K562 (cell line): ENCODE measurements around the gene KAT2B. TPM values are rescaled to one million over a fixed set of nuclear protein-coding genes. Genes with fewer than 3 reads are reported as not detected.

Source experiments
- ATAC-seq: fragments of 200-7000 bp; cut with Tn5 transposase; 3 replicates; pipeline ENCODE4 v1.9.1; 2020; ENCODE audit warnings: moderate library complexity
- BruUV-seq: library from RNA; stranded (reverse); fragments of 400-500 nt; replicated peaks from 2 replicates; lab custom pipeline; 2021; lab: Mats Ljungman, UMichigan
- CTCF ChIA-PET: fragments of 300-600 bp; formaldehyde crosslinking; extraction: SDS; loops from one replicate; lab custom pipeline; 2021; ENCODE audit warnings: low intra/inter-chr PET ratio; lab: Yijun Ruan, JAX
- POLR2A ChIA-PET: fragments of 300-600, 350-650 bp; sonication (Branson Sonifier 250); formaldehyde crosslinking; extraction: SDS; loops from one replicate; lab custom pipeline; 2021; ENCODE audit warnings: antibody characterized with exemption, inconsistent platforms; lab: Yijun Ruan, JAX
- DNase-seq, 4 experiments: peaks; one replicate each; pipeline versions ENCODE4 v3.0.0 to v3.0.0-alpha.2; 2011 to 2018; ENCODE audit warnings: low spot score in 3 of 4, mixed read lengths in 3 of 4; ENCODE audit errors: extremely low read depth in 1 of 4
- FAIRE-seq: peaks from 2 replicates; lab custom pipeline; 2011; peaks lifted over from hg19 to GRCh38; lab: Jason Lieb, UNC
- H2AFZ ChIP-seq: 2 replicates; pipeline ENCODE4 v1.6.0; 2011; ENCODE audit warnings: low read depth, low read length, control low read depth, inconsistent platforms
- H3K27ac ChIP-seq: fragments of 200-600 bp; 3 replicates; pipeline ENCODE4 v1.8.0; 2011; ENCODE audit warnings: low read depth, mild to moderate bottlenecking, control low read depth, inconsistent platforms, low read length, moderate library complexity, mixed read lengths; ENCODE audit errors: extremely low read depth
- H3K27me3 ChIP-seq, 2 experiments: fragments of 300-600 bp in 1 of 2; 2 replicates in 1 of 2; 3 replicates in 1 of 2; pipeline versions ENCODE4 v1.6.0 to v1.8.0; 2011; ENCODE audit warnings: inconsistent platforms in 2 of 2, low read length in 2 of 2, mild to moderate bottlenecking in 1 of 2, mixed read lengths in 1 of 2, moderate library complexity in 1 of 2; ENCODE audit not compliant: control insufficient read depth in 2 of 2, insufficient read depth in 2 of 2
- H3K36me3 ChIP-seq: fragments of 300-600 bp; 3 replicates; pipeline ENCODE4 v1.8.0; 2011; ENCODE audit warnings: mild to moderate bottlenecking, low read length, inconsistent platforms; ENCODE audit not compliant: control insufficient read depth, insufficient read depth
- H3K4me1 ChIP-seq, 2 experiments: fragments of 200-600 bp in 1 of 2; replicated peaks in 1 of 2; 2 replicates in 1 of 2; 3 replicates in 1 of 2; pipeline versions ENCODE4 v1.5.1 to v1.8.0; 2011; ENCODE audit warnings: inconsistent platforms in 2 of 2, low read length in 2 of 2, mild to moderate bottlenecking in 1 of 2, mixed read lengths in 1 of 2, moderate library complexity in 1 of 2; ENCODE audit not compliant: control insufficient read depth in 2 of 2, insufficient read depth in 2 of 2
- H3K4me2 ChIP-seq: 2 replicates; pipeline ENCODE4 v1.6.1; 2011; ENCODE audit warnings: low read length, control low read depth, inconsistent platforms, mixed read lengths; ENCODE audit not compliant: insufficient read depth
- H3K4me3 ChIP-seq: fragments of 200-600 bp; sonication (generic), shearing (Covaris generic); 2 replicates; pipeline ENCODE4 v1.5.1; 2016; ENCODE audit warnings: control low read depth, inconsistent platforms
- H3K79me2 ChIP-seq: fragments of 200-600 bp; 3 replicates; pipeline ENCODE4 v1.8.0; 2011; ENCODE audit warnings: low read length, inconsistent platforms; ENCODE audit not compliant: control insufficient read depth, insufficient read depth
- H3K9ac ChIP-seq, 2 experiments: 2 replicates each; pipeline versions ENCODE4 v1.6.0 to v1.6.1; 2011; ENCODE audit warnings: low read depth in 2 of 2, low read length in 2 of 2, control low read depth in 1 of 2, inconsistent platforms in 1 of 2, mild to moderate bottlenecking in 1 of 2, mixed read lengths in 1 of 2; ENCODE audit not compliant: insufficient read depth in 1 of 2
- H3K9me1 ChIP-seq: one replicate; pipeline ENCODE4 v1.6.0; 2011; ENCODE audit warnings: inconsistent platforms, mild to moderate bottlenecking, low read length, moderate library complexity; ENCODE audit not compliant: control insufficient read depth, insufficient read depth
- H3K9me3 ChIP-seq: replicated peaks from 2 replicates; pipeline ENCODE4 v1.5.1; 2011; ENCODE audit warnings: low read depth, low read length, inconsistent platforms; ENCODE audit not compliant: control insufficient read depth, insufficient read depth
- H4K20me1 ChIP-seq: replicated peaks from 2 replicates; pipeline ENCODE4 v1.6.1; 2011; ENCODE audit warnings: low read length, inconsistent platforms, mixed read lengths; ENCODE audit not compliant: control insufficient read depth, insufficient read depth
- CEBPB ChIP-seq: fragments of 450-650 bp; IDR thresholded peaks from 2 replicates; pipeline ENCODE4 v1.6.1; 2016; ENCODE audit warnings: missing genetic modification characterization, missing compliant biosample characterization
- CEBPG ChIP-seq, 3 experiments: fragments of 200-800 bp in 1 of 3; sonication (Bioruptor generic) in 1 of 3; sonication (generic) in 1 of 3; formaldehyde crosslinking in 1 of 3; IDR thresholded peaks in 2 of 3; conservative IDR thresholded peaks in 1 of 3; 2 replicates each; pipeline versions ENCODE4 v1.6.1 to v1.8.0; 2016 to 2022; ENCODE audit warnings: missing compliant biosample characterization in 2 of 3, missing genetic modification characterization in 2 of 3, mild to moderate bottlenecking in 1 of 3, missing genetic modification reagents in 1 of 3
- HMGN3 ChIP-seq: IDR thresholded peaks from 2 replicates; pipeline ENCODE4 v1.6.1; 2011; ENCODE audit warnings: borderline replicate concordance, low read depth, mild to moderate bottlenecking, mixed read lengths, low read length; ENCODE audit not compliant: insufficient read length; ENCODE audit errors: extremely low read depth
- KAT2B ChIP-seq: IDR thresholded peaks from one replicate; pipeline ENCODE4 v1.6.1; 2012; ENCODE audit warnings: low read depth, mild to moderate bottlenecking, control low read depth, inconsistent platforms, low read length, moderate library complexity
- SPI1 ChIP-seq: IDR thresholded peaks from 2 replicates; pipeline ENCODE4 v1.6.1; 2011; ENCODE audit warnings: low read depth, low read length, control low read depth, borderline replicate concordance
- SRSF3 ChIP-seq: fragments of 200-400 bp; formaldehyde crosslinking; IDR thresholded peaks from 2 replicates; pipeline ENCODE4 v1.6.1; 2016; ENCODE audit warnings: mild to moderate bottlenecking, low read length, moderate library complexity; ENCODE audit not compliant: insufficient read depth
- YBX1 ChIP-seq: fragments of 450-650 bp; IDR thresholded peaks from 2 replicates; pipeline ENCODE4 v1.7.1; 2016; ENCODE audit warnings: mild to moderate bottlenecking
- ZNF121 ChIP-seq: sonication (generic); formaldehyde crosslinking; conservative IDR thresholded peaks from 2 replicates; pipeline ENCODE4 v1.8.0; 2022; ENCODE audit warnings: missing genetic modification reagents
- WGBS: fragments of 100-300 bp; shearing (Covaris generic); methylation state at CpG from one replicate; pipeline ENCODE4 v1.1.6; 2016; ENCODE audit warnings: low coverage, mixed read lengths; ENCODE audit not compliant: insufficient coverage; ENCODE audit errors: missing lambda C conversion rate; 5-methylcytosine and 5-hydroxymethylcytosine counted together
- in situ Hi-C: fragments of 300-500 bp; cut with MboI; formaldehyde crosslinking; loops from 4 replicates; pipeline ENCODE4 v1.15.0; 2018; ENCODE audit warnings: inconsistent platforms, mixed read lengths
- intact Hi-C: fragments of 100-400 bp; cut with micrococcal nuclease; formaldehyde crosslinking; loops from 2 replicates; pipeline ENCODE4 v1.14.2; 2022
- polyA plus RNA-seq, 8 experiments: library from polyadenylated mRNA; depleted of rRNA in 4 of 8; stranded (reverse) in 5 of 8; unstranded in 3 of 8; fragments of >200 nt; fragmentation: Nextera tagmentation in 2 of 8; fragmentation: Illumina TruSeq in 1 of 8; extraction: Ambion mirVana in 2 of 8; extraction: Trizol in 1 of 8; gene quantifications; 2 replicates each; pipeline versions ENCODE4 v1.2.1 to v1.2.3, GENCODE V29; 2011 to 2014; ENCODE audit warnings: inconsistent platforms in 1 of 8, missing spikeins in 1 of 8
- total RNA-seq, 7 experiments: library from RNA; depleted of rRNA in 6 of 7; stranded (reverse); fragments of >200 nt in 6 of 7; fragmentation: Illumina TruSeq in 2 of 7; extraction: Trizol in 2 of 7; gene quantifications; 2 replicates each; pipeline versions ENCODE4 v1.2.1 to v1.2.3, GENCODE V29; 2011 to 2021; ENCODE audit warnings: low replicate concordance in 1 of 7
- TF ChIP-seq, protein P1 (sequence below): fragments of 450-650 bp; IDR thresholded peaks from 2 replicates; pipeline ENCODE4 v1.7.0; 2016; ENCODE audit warnings: borderline replicate concordance
- TF ChIP-seq, protein P2 (sequence below): fragments of 250-450 bp; sonication (Bioruptor Pico); IDR thresholded peaks from 2 replicates; pipeline ENCODE4 v1.9.0; 2021; ENCODE audit warnings: mild to moderate bottlenecking
- TF ChIP-seq, protein P3 (sequence below): IDR thresholded peaks from 3 replicates; pipeline ENCODE4 v1.6.1; 2011; ENCODE audit warnings: borderline replicate concordance, mild to moderate bottlenecking; ENCODE audit not compliant: insufficient read length, insufficient read depth

KAT2B gene
- total and polyA plus RNA-seq, 9 of the 15 experiments (the other 6 are each of a cell fraction or from before 2014, with no cell fraction given) = 3.3 to 14.9 (median 12.2) TPM

DNA sequence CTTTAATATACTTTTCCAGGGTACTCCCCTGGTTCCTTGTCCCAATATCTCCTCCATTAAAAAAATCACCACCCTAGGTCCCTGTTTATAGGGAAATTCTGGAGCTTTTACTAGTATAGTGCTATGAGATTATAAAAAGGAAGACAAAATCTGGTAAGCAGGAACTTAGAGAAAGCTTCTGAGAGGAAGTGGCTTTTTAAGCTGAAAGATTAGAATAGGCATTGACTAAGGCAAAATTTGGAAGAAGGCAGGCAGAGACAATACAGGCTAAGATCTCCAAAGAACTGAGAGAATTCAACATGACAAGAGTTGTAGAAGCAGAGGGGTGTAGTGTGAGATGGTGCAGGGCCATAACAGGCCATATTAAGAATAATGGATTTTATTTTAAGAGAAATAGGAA lies 120.0 kb downstream of the KAT2B start:
- ChIA-PET POLR2A (interaction anchor here (1.0 to 2.1 kb wide), 4 partner anchors 8 to 117 kb away, joined by 3 to 5 read pairs (median 4); no protein-coding TSS in a partner anchor), CTCF (no interaction called here)
- Histone ChIP-seq H3K4me1 (no peaks in the 10 kb centered on the region), H3K9me1 (no peaks in the 10 kb centered on the region), H3K27me3 (no peaks in the 10 kb centered on the region), H3K27ac (no peak overlapping the region), H4K20me1 (no peaks in the 10 kb centered on the region), H3K9me3 (no peaks in the 10 kb centered on the region), H2AFZ (no peak overlapping the region), H3K36me3 (peaks cover 75% of the 10 kb centered on the region), H3K4me3 (no peak overlapping the region), H3K9ac (no peak overlapping the region), H3K4me2 (no peak overlapping the region), H3K79me2 (no peaks in the 10 kb centered on the region)
- in situ Hi-C loops (no loop called here), intact Hi-C loops (no loop called here)
- no peak for TF ChIP-seq SRSF3
- 0 out of 2 replicates have a peak, but pooled peaks have one; percentile 7 for TF ChIP-seq SPI1
- no peak for TF ChIP-seq HMGN3
- FAIRE-seq (no peak), DNase-seq (no peak), ATAC-seq (no peak)
- no TSS peak for BruUV-seq

DNA sequence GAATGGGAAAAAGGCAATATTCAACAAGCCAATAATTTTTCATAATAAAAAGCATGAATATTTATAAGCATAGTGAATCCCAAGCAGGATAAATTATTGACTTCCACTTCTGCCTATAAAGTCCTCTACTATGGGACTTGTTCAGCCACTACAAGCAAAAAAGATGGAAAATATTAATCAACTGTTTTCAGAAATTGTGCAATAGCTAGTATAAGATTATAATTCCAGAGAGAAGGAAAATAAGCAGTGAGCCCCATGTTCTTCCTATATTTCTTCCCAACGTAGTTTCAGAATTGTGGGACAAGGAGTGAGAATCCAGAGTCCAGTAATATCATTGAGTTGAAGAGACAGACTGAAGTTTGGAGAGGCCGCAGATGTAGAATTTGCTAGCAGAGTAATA lies 121.5 kb downstream of the KAT2B start:
- Histone ChIP-seq H2AFZ (no peak overlapping the region), H3K9ac (no peak overlapping the region), H3K4me1 (no peaks in the 10 kb centered on the region), H3K4me2 (no peak overlapping the region), H3K4me3 (no peak overlapping the region), H3K9me3 (no peaks in the 10 kb centered on the region), H3K27me3 (no peaks in the 10 kb centered on the region), H3K27ac (no peak overlapping the region), H3K9me1 (no peaks in the 10 kb centered on the region), H3K36me3 (peaks cover 71% of the 10 kb centered on the region), H3K79me2 (no peaks in the 10 kb centered on the region)
- FAIRE-seq (no peak), ATAC-seq (no peak), DNase-seq (no peak)
- intact Hi-C loops = no loop called here
- 91% methylated on average over 2 of the region's 2 CpGs for WGBS
- BruUV-seq = no TSS peak
- in situ Hi-C loops = no loop called here
- ChIA-PET POLR2A (interaction anchor here (0.6 to 2.1 kb wide), 2 partner anchors 9 to 96 kb away, joined by 3 to 5 read pairs; no protein-coding TSS in a partner anchor), CTCF (no interaction called here)
- TF ChIP-seq, protein P1, sequence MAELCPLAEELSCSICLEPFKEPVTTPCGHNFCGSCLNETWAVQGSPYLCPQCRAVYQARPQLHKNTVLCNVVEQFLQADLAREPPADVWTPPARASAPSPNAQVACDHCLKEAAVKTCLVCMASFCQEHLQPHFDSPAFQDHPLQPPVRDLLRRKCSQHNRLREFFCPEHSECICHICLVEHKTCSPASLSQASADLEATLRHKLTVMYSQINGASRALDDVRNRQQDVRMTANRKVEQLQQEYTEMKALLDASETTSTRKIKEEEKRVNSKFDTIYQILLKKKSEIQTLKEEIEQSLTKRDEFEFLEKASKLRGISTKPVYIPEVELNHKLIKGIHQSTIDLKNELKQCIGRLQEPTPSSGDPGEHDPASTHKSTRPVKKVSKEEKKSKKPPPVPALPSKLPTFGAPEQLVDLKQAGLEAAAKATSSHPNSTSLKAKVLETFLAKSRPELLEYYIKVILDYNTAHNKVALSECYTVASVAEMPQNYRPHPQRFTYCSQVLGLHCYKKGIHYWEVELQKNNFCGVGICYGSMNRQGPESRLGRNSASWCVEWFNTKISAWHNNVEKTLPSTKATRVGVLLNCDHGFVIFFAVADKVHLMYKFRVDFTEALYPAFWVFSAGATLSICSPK = no peak
- TF ChIP-seq, protein P2, sequence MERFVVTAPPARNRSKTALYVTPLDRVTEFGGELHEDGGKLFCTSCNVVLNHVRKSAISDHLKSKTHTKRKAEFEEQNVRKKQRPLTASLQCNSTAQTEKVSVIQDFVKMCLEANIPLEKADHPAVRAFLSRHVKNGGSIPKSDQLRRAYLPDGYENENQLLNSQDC (CRISPR knock-in tag) = no peak
- TF ChIP-seq, protein P3, sequence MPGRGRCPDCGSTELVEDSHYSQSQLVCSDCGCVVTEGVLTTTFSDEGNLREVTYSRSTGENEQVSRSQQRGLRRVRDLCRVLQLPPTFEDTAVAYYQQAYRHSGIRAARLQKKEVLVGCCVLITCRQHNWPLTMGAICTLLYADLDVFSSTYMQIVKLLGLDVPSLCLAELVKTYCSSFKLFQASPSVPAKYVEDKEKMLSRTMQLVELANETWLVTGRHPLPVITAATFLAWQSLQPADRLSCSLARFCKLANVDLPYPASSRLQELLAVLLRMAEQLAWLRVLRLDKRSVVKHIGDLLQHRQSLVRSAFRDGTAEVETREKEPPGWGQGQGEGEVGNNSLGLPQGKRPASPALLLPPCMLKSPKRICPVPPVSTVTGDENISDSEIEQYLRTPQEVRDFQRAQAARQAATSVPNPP = no peak
- TF ChIP-seq CEBPG (CRISPR knock-in tag; IDR thresholded peaks at IDR 0.05) (no peak), CEBPG (tag; conservative IDR thresholded peaks at IDR 0.05 in 1 of 2, IDR thresholded peaks at IDR 0.05 in 1 of 2) (peak in 1 of 2 experiments; percentile 74; a peak in 2 of 4 replicates), YBX1 (no peak), CEBPB (tag) (peak; percentile 71), KAT2B (no peak), ZNF121 (CRISPR knock-in tag) (no peak)
- TF ChIP-seq, all 486 proteins: peak for 2
- H4K20me1 ChIP-seq = no peaks in the 10 kb centered on the region
